MG63 (cell line): ENCODE data around the gene NUP93. TPM values are rescaled to one million over a fixed set of nuclear protein-coding genes. Genes with fewer than 3 reads are reported as not detected.

Source experiments
- DNase-seq: peaks from one replicate; pipeline ENCODE4 v3.0.0-alpha.2; 2020
- H3K27me3 ChIP-seq: fragments of 250-450 bp; sonication (Bioruptor Pico); 2 replicates; pipeline ENCODE4 v1.5.1; 2020; ENCODE audit warnings: mild to moderate bottlenecking, moderate library complexity
- H3K36me3 ChIP-seq: fragments of 250-450 bp; sonication (Bioruptor Pico); 2 replicates; pipeline ENCODE4 v1.5.1; 2020; ENCODE audit warnings: mild to moderate bottlenecking, moderate library complexity
- H3K4me3 ChIP-seq: fragments of 250-450 bp; sonication (Bioruptor Pico); 2 replicates; pipeline ENCODE4 v1.5.1; 2020; ENCODE audit warnings: mild to moderate bottlenecking, moderate library complexity
- H3K9me3 ChIP-seq: fragments of 250-450 bp; sonication (Bioruptor Pico); 2 replicates; pipeline ENCODE4 v1.5.1; 2020; ENCODE audit warnings: mild to moderate bottlenecking, moderate library complexity
- total RNA-seq: library from RNA; depleted of rRNA; stranded (reverse); fragments of >200 nt; shearing (Covaris generic); gene quantifications from 2 replicates; pipeline ENCODE4 v1.2.3, GENCODE V29; 2014; ENCODE audit warnings: low replicate concordance; rRNA removed

NUP93 gene
- total RNA-seq, 1 experiment from 2014 or later: 160 TPM

DNA sequence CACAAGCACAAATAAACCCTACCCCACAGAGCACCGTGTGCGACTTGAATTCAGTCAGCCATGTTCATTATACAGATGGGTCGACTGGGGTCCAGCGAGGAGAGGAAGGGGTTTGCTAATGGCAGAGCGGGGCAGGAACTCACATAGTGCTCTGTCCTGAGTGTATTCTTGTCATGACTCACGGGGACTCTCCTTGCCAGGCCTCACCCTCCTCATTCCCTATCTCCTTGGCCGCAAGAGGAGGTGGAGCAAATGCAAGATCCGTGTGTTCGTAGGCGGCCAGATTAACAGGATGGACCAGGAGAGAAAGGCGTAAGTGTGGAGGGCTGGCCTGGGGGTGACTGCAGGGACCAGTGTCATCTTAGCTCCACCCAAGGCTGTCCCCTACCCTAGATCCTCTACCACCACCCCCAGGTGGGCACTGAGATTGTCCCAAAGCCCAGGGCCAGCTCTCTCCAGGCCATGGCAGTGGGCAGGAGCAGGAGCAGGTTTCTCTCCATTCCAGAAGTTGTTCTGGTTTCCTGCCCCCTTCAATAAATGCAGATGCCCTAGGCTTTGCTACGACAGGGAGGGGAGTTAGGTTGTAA, 164.5 kb downstream of the NUP93 start:
- Histone ChIP-seq H3K27me3 (no peaks in the 10 kb centered on the region), H3K9me3 (no peaks in the 10 kb centered on the region; the same call in 1 of the 2 replicates), H3K4me3 (no peak overlapping the region), H3K36me3 (no peaks in the 10 kb centered on the region)
- DNase-seq: no peak

DNA sequence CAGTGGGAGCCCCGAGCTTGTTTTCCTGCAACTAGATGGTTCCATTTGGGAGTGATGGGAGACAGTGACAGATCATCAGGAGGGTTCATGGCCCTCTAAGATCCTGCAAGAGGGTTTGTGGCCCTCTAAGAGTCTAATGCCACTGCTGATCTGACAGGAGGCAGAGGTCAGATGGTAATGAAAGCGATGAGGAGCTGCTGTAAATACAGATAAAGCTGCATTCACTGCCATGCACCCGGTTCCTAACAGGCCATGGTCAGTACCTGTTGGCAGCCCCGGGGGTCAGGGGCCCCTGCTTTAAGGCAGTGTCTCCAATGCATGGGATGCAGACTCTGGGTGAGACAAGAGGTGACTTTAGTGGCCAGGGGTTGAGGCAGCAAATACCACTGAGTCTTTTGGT, 165.9 kb downstream of the NUP93 start:
- H3K27me3 ChIP-seq: peaks cover under 1% of the 10 kb centered on the region; the same call in 1 of the 2 replicates
- H3K36me3 ChIP-seq: no peaks in the 10 kb centered on the region
- no peaks in the 10 kb centered on the region for H3K9me3 ChIP-seq
- no peak for DNase-seq
- H3K4me3 ChIP-seq: no peak overlapping the region

DNA sequence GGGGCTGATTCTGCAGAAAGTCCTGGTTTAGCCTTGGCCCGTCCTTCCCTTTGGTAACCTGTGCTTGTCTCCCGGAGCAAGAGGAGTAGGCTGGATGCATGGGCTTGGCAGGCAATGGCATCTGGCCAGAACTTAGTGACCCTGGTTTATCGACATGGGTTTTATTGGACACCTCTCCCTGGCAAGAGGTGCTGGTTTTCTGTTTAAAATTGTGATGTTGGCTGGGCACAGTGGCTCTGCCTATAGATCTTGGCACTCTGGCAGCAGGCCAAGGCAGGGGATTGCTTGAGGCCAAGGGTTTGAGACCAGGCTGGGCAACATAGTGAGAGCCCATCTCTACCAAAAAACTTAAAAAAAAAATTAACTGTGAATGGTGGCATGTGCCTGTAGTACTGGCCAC, 166.3 kb downstream of the NUP93 start:
- H3K27me3 ChIP-seq: peaks cover 2% of the 10 kb centered on the region; the same call in 1 of the 2 replicates
- no peaks in the 10 kb centered on the region for H3K9me3 ChIP-seq
- no peaks in the 10 kb centered on the region for H3K36me3 ChIP-seq
- no peak overlapping the region for H3K4me3 ChIP-seq
- no peak for DNase-seq

DNA sequence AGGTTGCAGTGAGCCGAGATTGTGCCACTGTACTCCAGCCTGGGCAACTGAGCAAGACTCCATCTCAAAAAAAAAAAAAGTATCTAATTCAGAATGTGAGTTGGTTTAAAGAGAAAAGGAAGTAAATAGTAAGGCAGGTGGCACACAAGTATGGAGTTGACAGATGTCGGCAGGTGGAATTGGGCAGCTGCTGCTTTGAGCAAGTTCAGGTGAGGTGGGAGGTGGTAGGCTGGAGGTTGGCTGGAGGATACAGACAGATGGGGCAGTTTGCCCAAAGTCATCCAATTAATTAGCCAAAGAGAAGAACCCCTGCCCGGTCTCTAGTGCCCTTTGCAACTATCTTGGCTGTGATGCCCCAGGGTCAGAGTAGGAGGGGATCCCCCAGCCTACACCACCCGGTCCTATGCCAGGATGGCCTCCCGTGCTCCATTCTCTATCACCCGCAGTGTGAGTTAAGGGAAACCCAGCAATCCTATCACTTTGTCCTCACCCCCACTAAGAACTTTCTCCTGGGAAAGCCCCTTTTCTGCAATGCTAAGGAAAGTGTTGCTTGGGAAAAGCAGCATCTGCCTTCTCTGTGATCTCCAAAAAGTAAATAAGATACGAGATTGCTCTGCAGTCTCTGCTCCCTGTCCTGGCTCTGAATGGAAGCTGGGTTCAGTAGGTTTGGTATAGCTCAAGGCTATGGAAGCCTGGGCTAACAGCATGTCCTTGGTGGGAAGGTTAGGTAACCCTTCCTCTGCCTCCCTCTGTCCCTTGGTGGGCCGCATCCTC, 167.3 kb downstream of the NUP93 start:
- Histone ChIP-seq H3K27me3 (peaks cover 4% of the 10 kb centered on the region; the same call in 1 of the 2 replicates), H3K36me3 (no peaks in the 10 kb centered on the region), H3K9me3 (no peaks in the 10 kb centered on the region), H3K4me3 (no peak overlapping the region)
- DNase-seq: no peak

DNA sequence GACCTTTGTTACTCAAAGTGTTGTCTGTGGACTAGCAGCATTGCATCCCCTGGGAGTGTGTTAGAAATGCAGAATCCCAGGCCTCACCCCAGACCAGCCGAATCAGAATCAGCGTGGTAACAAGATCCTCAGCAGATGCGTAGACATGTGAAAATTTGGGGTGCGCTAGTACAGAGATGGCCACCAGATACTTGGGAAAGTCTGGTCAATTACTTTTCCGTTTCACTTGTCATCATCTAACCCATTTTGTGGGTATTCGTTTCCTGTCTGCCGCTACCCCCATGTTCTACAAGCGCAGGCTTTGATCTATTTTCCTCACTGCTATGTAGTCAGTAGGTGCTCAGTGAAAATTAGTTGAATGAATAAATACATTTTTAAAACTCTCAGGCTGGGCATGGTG, 168.9 kb downstream of the NUP93 start:
- no peaks in the 10 kb centered on the region for H3K9me3 ChIP-seq
- H3K4me3 ChIP-seq: no peak overlapping the region
- H3K36me3 ChIP-seq: no peaks in the 10 kb centered on the region
- H3K27me3 ChIP-seq: peaks cover 4% of the 10 kb centered on the region; the same call in 1 of the 2 replicates
- no peak for DNase-seq

Other genes with a start within 250 kb of the NUP93 start
- gene BBS2, start 210.1 kb upstream of the NUP93 start, total RNA-seq: 99.1 and 141 TPM in 2 replicates
- not detected in 2 replicates for gene MT4, start 165.1 kb upstream of the NUP93 start, total RNA-seq
- gene MT3, start 140.6 kb upstream of the NUP93 start, total RNA-seq: not detected in 2 replicates
- 115 and 538 TPM in 2 replicates for gene MT2A, start 121.5 kb upstream of the NUP93 start, total RNA-seq
- 49.5 and 203 TPM in 2 replicates for gene MT1E, start 104.3 kb upstream of the NUP93 start, total RNA-seq
- 5.2 and 26.7 TPM in 2 replicates for gene MT1M, start 97.5 kb upstream of the NUP93 start, total RNA-seq
- not detected in 2 replicates for gene MT1A, start 91.5 kb upstream of the NUP93 start, total RNA-seq
- not detected in 2 replicates for gene MT1B, start 78.2 kb upstream of the NUP93 start, total RNA-seq
- not detected in 2 replicates for gene MT1F, start 72.2 kb upstream of the NUP93 start, total RNA-seq
- gene MT1G, start 62.1 kb upstream of the NUP93 start, total RNA-seq: not detected in 2 replicates
- not detected in 2 replicates for gene MT1H, start 60.3 kb upstream of the NUP93 start, total RNA-seq
- 36.3 and 166 TPM in 2 replicates for gene MT1X, start 47.7 kb upstream of the NUP93 start, total RNA-seq
- not detected in 2 replicates for gene SLC12A3, start 135.1 kb downstream of the NUP93 start, total RNA-seq
- 226 and 252 TPM in 2 replicates for gene HERPUD1, start 202.0 kb downstream of the NUP93 start, total RNA-seq
- gene CETP, start 231.8 kb downstream of the NUP93 start, total RNA-seq: not detected in 2 replicates